ENCODE data around the gene ADARB1.

DNA sequence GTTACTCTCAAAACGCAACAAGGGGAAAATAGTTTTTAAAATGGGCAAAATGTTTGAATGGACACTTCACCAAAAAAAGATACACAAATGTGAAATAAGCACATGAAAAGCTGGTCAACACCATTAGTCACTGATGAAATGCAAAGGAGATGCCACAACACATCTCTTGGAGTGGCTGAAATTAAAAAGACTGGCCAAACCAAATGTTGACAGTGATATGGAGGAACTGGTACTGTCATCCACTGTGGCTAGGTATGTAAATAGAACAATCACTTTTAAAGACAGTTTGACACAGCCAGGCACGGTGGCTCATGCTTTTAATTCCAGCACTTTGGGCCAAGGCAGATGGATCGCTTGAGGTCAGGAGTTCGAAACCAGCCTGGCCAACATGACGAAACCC is 122.2 kb downstream of the ADARB1 start:
- TF ChIP-seq, protein P1, sequence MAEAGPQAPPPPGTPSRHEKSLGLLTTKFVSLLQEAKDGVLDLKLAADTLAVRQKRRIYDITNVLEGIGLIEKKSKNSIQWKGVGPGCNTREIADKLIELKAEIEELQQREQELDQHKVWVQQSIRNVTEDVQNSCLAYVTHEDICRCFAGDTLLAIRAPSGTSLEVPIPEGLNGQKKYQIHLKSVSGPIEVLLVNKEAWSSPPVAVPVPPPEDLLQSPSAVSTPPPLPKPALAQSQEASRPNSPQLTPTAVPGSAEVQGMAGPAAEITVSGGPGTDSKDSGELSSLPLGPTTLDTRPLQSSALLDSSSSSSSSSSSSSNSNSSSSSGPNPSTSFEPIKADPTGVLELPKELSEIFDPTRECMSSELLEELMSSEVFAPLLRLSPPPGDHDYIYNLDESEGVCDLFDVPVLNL (CRISPR knock-in tag; IDR thresholded peaks at IDR 0.05; ENCODE audit: borderline replicate concordance, low read depth) = no peak
- no peak for TF ChIP-seq MYBL2 (CRISPR knock-in tag; IDR thresholded peaks at IDR 0.05)
- TF ChIP-seq, protein P2, sequence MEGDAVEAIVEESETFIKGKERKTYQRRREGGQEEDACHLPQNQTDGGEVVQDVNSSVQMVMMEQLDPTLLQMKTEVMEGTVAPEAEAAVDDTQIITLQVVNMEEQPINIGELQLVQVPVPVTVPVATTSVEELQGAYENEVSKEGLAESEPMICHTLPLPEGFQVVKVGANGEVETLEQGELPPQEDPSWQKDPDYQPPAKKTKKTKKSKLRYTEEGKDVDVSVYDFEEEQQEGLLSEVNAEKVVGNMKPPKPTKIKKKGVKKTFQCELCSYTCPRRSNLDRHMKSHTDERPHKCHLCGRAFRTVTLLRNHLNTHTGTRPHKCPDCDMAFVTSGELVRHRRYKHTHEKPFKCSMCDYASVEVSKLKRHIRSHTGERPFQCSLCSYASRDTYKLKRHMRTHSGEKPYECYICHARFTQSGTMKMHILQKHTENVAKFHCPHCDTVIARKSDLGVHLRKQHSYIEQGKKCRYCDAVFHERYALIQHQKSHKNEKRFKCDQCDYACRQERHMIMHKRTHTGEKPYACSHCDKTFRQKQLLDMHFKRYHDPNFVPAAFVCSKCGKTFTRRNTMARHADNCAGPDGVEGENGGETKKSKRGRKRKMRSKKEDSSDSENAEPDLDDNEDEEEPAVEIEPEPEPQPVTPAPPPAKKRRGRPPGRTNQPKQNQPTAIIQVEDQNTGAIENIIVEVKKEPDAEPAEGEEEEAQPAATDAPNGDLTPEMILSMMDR (IDR thresholded peaks at IDR 0.05) = no peak
- no peak for TF ChIP-seq ZBTB21 (CRISPR knock-in tag; IDR thresholded peaks at IDR 0.05; ENCODE audit: borderline replicate concordance)
- TF ChIP-seq SMAD4 (CRISPR knock-in tag; IDR thresholded peaks at IDR 0.05) = no peak
- no peak for TF ChIP-seq PRDM15 (CRISPR knock-in tag; IDR thresholded peaks at IDR 0.05)
- TF ChIP-seq ZNF121 (CRISPR knock-in tag; IDR thresholded peaks at IDR 0.05) = no peak
- TF ChIP-seq, protein P3, sequence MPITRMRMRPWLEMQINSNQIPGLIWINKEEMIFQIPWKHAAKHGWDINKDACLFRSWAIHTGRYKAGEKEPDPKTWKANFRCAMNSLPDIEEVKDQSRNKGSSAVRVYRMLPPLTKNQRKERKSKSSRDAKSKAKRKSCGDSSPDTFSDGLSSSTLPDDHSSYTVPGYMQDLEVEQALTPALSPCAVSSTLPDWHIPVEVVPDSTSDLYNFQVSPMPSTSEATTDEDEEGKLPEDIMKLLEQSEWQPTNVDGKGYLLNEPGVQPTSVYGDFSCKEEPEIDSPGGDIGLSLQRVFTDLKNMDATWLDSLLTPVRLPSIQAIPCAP (CRISPR knock-in tag; IDR thresholded peaks at IDR 0.05) = no peak
- TF ChIP-seq, protein P4, sequence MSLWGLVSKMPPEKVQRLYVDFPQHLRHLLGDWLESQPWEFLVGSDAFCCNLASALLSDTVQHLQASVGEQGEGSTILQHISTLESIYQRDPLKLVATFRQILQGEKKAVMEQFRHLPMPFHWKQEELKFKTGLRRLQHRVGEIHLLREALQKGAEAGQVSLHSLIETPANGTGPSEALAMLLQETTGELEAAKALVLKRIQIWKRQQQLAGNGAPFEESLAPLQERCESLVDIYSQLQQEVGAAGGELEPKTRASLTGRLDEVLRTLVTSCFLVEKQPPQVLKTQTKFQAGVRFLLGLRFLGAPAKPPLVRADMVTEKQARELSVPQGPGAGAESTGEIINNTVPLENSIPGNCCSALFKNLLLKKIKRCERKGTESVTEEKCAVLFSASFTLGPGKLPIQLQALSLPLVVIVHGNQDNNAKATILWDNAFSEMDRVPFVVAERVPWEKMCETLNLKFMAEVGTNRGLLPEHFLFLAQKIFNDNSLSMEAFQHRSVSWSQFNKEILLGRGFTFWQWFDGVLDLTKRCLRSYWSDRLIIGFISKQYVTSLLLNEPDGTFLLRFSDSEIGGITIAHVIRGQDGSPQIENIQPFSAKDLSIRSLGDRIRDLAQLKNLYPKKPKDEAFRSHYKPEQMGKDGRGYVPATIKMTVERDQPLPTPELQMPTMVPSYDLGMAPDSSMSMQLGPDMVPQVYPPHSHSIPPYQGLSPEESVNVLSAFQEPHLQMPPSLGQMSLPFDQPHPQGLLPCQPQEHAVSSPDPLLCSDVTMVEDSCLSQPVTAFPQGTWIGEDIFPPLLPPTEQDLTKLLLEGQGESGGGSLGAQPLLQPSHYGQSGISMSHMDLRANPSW (CRISPR knock-in tag; conservative IDR thresholded peaks at IDR 0.05; ENCODE audit: low read depth) = no peak
- no peak for TF ChIP-seq ATF6 (CRISPR knock-in tag; IDR thresholded peaks at IDR 0.05)
- TF ChIP-seq, protein P5, sequence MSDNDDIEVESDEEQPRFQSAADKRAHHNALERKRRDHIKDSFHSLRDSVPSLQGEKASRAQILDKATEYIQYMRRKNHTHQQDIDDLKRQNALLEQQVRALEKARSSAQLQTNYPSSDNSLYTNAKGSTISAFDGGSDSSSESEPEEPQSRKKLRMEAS (CRISPR knock-in tag; IDR thresholded peaks at IDR 0.05) = no peak

Data from WTC11 (cell line).